ENCODE measurements around the gene APOL6.

DNA sequence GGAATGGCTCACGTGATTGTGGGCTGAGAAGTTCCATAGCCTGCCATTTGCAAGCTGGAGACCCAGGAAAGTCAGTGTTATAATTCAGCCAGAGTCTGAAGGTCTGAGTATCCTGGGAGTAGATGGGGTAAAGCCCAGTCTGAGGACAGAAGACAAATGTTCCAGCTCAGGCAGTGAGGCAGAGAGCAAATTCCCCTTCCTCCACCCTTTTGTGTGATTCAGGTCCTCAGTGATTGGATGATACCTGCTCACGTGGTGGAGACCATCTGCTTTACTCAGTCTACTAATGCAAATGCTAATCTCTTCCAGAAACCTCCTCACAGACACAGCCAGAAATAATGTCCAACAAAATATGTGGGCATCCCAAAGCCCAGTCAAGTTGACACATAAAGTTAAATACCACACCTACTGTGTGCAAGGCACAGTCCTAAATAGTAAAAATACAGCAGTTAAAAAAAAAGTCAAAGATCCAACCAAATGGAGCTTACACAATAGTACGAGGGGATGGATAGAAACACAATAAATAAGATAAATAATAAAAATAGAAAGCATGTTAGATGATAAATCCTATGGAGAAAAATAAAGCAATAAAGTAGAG lies 13.2 kb upstream of the APOL6 start:
- TF ChIP-seq POLR2A (IDR thresholded peaks at IDR 0.05; ENCODE audit: low read depth, low read length) = no peak
- TF ChIP-seq, protein P1, sequence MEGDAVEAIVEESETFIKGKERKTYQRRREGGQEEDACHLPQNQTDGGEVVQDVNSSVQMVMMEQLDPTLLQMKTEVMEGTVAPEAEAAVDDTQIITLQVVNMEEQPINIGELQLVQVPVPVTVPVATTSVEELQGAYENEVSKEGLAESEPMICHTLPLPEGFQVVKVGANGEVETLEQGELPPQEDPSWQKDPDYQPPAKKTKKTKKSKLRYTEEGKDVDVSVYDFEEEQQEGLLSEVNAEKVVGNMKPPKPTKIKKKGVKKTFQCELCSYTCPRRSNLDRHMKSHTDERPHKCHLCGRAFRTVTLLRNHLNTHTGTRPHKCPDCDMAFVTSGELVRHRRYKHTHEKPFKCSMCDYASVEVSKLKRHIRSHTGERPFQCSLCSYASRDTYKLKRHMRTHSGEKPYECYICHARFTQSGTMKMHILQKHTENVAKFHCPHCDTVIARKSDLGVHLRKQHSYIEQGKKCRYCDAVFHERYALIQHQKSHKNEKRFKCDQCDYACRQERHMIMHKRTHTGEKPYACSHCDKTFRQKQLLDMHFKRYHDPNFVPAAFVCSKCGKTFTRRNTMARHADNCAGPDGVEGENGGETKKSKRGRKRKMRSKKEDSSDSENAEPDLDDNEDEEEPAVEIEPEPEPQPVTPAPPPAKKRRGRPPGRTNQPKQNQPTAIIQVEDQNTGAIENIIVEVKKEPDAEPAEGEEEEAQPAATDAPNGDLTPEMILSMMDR (conservative IDR thresholded peaks at IDR 0.05; ENCODE audit: low read depth, low read length) = no peak
- TF ChIP-seq, protein P2, sequence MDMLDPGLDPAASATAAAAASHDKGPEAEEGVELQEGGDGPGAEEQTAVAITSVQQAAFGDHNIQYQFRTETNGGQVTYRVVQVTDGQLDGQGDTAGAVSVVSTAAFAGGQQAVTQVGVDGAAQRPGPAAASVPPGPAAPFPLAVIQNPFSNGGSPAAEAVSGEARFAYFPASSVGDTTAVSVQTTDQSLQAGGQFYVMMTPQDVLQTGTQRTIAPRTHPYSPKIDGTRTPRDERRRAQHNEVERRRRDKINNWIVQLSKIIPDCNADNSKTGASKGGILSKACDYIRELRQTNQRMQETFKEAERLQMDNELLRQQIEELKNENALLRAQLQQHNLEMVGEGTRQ (IDR thresholded peaks at IDR 0.05; ENCODE audit: low read depth, low read length) = no peak
- TF ChIP-seq CEBPB (IDR thresholded peaks at IDR 0.05; ENCODE audit: low read depth, low read length) = no peak
- TF ChIP-seq RCOR1 (IDR thresholded peaks at IDR 0.05; ENCODE audit: insufficient replicate concordance, low read length) = no peak
- no peak for TF ChIP-seq FOS (IDR thresholded peaks at IDR 0.05; ENCODE audit: low read depth, low read length)
